Stimulated activated CD4-positive, alpha-beta T cell treated with anti-CD3 and anti-CD28 coated beads, Interleukin-4, amount 100 ng/mL, for 4 hours (primary cell): Measurements from ENCODE around the gene C16orf89.
"Not testable (repeated sequence)": the region's sequence is repeated elsewhere in the genome, so short reads cannot be mapped to it uniquely, and the experiment has no call there.

Experiments used
- DNase-seq, 2 experiments: peaks; one replicate each; pipeline ENCODE4 v3.0.0-alpha.2; 2020

Gene C16orf89

GRCh38 chr16:5084099-5084731 lies 18.5 kb upstream of the C16orf89 start:
- DNase-seq = not testable (repeated sequence)

DNA sequence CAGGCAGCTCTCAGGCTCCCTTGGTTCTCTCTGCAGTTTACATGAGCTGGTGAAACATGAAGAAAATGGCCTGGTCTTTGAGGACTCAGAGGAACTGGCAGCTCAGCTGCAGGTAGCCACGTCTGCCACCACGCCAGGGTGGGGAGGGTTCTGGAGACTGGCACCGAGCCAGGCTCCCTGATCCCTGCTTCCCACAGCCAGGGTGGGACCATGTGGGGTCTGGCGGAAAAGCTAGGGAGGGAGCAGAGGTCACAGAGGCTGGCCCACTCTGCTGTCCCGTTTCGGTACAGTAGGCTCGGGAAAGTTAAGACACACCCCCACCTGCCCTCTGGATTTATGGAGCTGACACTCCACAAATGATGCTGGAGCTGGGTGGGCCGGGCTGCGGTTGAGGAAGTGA lies 17.9 kb upstream of the C16orf89 start:
- DNase-seq = not testable (repeated sequence)

DNA sequence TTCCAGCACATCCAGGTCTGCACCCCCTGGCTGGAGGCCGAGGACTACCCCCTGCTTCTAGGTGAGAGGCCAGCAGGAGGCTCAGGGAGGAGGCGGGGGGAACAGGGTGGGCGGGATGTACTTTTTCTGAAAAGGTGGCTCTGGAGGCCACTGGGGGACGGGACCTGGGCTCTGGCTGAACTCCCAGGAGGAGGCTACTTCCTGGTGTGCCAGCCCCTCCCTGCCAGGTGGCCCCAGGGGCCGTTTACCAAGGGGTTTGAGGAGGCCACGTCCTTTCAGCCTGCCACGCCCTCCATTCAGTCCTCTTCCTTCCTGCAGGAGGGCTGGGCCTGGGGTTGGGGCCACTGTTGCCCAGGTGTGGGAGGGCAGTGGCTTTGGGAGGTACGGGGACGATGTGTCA lies 15.2 kb upstream of the C16orf89 start:
- DNase-seq = not testable (repeated sequence)

- DNase-seq = not testable (repeated sequence)
Observed at GRCh38 chr16:5080461-5080860, 14.7 kb upstream of the C16orf89 start.

GRCh38 chr16:5078626-5079025 lies 12.9 kb upstream of the C16orf89 start:
- no peak for DNase-seq

DNA sequence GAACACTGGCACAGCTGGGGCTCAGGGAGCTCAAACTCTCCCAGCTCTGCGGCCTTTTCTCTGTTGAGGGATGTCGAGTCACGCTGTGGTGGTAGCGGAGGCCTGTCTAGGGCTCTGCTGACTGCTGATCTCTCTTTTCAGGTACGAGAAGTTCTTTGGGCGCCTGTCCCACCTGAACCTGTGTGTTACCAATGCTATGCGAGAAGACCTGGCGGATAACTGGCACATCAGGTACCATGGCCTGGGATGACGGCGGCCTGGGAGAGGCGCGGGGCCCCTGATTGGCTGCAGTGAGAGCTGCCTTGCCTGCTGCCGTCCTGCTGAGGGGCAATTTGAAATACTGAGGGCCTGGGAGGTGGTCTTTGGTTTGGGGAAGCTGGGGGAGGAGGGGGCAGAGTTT lies 11.5 kb upstream of the C16orf89 start:
- no peak for DNase-seq

- DNase-seq = no peak
Observed at GRCh38 chr16:5075637-5076036, 9.9 kb upstream of the C16orf89 start.

- DNase-seq = not testable (repeated sequence)
Observed at GRCh38 chr16:5073771-5074170, 8.0 kb upstream of the C16orf89 start.

- DNase-seq = no peak
Observed at GRCh38 chr16:5073279-5073629, 7.5 kb upstream of the C16orf89 start.

DNA sequence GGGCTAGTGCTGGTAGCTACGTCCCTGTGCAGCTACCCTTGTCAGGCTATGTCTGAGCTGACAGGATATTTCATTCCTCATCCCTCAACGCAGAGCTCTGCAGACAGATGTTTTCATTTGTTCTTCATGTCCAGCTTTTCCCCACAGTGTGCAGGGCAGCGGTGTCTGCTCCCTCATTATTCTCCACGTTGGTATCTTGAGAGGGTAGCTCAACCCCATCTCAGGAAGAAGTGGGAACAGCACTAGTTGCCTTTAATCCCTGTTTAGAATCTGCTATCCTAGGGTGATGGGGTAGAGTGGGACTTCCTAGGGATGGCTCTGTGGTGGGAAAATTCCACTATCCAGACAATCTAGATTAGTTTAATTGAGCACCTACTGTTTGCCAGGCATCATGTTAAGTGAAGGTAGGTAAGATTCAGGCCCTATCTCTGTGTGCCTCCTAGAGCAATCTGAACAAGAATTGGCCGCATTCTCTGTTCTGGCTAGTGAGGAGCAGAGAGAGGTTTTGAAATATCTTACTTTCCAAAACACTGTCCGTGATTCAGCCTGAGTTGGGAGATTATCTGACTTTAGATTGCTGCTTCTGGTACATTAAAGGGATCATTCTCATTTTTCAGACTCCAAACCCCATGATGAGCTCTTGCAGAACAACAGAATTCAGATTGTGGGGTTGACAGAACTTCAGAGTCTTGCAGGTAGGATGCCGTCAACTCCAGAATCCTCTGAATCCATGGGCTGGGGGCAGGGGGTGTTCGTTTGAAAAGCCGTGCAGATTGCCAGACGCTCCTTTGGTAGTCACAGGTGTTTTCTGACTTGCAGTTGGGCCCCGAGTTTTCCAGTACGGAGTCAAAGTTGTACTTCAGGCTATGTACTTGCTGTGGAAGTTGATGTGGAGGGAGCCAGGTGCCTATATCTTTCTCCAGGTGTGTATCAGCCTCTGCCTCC lies 6.8 kb upstream of the C16orf89 start:
- no peak for DNase-seq

DNA sequence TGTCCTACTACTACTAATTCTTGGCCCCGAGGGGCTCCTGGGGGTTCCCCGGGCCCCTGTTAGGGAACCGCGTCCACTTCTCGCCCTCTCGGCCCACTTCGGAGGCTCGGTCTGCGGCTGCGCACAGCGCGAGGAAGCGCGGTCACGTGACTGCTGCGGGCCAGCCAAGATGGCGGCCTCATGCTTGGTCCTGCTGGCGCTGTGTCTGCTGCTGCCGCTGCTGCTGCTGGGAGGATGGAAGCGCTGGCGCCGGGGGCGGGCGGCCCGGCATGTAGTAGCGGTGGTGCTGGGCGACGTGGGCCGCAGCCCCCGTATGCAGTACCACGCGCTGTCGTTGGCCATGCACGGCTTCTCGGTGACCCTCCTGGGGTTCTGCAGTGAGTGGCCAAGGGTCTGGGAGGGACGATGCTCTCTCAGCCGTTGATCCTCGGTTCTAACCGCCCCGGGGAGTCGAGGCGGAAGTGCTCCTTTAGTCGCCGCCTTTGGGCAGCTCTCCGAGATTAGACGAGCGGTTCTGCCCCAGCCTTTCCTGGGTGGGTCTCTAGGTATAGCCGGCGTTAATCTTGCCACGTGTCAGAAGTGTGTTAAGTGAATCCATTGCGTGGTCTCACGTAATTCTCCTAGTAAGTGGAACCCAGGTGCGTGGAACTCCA lies 6.1 kb upstream of the C16orf89 start, which contains the start of gene ALG1:
TSS of gene ALG1 (plus strand) at position 163 of the 653 bp plus-strand sequence. CDS start at position 170, 7 bp downstream.
- DNase-seq = peak; percentile 85 to 86

DNA sequence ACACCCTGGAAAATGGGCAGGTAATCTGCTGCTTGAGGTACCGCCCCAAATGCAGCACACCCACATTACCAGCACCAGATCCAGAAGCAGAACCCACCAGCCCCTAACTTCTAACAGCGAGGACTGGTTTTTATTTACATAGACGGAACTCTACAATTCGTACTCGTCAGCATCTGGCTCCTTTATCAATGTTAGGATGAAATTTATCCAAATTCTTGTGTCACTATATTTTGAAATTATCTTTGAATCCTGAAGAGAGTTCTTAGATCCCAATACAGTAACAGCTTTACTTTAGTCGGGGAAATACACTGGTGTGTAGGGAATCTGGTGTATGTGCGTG lies 5.6 kb upstream of the C16orf89 start:
- no peak for DNase-seq

DNA sequence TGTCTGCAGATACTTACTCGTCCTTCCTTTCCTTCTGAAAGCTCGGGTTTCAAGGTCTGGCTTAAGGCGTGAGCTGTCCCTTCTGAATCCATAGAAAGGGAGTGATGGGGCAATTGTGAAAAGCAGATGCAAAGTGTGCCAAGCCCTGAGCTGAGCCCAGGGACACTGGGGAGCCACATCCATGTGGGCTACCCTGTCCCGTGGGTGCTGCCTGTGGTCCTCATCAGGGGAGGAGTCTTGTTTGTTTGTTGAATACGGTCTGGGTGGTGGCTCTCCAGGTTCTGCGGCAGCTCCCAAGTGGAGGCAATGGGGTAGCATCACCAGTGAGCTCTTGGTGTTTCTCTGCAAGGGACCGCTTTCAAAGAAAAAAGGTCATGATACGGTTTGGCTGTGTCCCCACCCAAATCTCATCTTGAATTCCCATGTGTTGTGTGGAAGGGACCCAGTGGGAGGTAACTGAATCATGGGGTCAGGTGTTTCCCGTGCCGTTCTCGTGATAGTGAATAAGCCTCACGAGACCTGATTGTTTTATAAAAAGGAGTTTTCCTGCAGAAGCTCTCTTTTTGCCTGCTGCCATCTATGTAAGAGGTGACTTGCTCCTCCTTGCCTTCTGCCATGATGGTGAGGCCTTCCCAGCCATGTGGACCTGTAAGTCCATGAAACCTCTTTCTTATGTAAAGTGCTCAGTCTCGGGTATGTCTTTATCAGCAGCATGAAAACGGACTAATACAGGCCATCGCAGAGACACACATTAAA lies 4.9 kb upstream of the C16orf89 start:
- DNase-seq = no peak

DNA sequence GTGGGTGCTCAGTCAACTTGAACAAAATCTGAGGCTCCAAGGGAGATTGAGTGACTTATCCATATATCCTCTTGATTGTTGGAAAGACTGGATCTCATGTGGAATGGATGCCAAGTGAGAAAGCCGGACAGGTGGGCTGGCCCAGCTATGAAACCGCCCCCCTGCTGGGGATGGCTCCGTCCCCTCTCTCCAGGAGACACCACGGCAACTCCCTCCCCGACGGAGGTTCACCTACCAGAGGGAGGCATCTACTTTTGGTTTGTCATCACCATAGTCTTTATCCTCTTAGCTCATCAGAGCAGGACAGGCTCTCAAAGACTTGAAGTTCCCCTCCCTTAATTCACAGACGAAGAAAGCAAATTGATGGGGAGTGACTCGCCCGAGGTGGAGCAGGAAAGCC lies 4.1 kb upstream of the C16orf89 start:
- no peak for DNase-seq

- DNase-seq = no peak
Observed at GRCh38 chr16:5069048-5069447, 3.3 kb upstream of the C16orf89 start.

DNA sequence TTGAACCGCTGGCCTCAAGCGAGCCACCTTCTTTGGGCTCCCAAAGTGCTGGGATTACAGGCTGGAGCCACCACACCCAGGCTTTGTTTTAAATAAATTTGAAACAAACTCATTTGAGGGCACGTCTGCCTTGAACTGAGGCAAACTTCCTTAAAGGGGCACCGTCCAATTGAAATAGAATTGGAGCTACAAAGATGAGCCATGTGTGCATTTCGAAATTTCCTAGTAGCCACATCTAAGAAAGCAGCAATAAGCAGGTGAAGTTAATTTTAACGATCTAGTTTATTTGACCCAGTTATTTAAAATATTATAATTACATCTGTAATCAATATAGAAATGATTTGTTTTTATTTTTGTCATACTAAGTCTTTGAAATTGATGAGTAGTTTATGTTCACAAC lies 755 bp upstream of the C16orf89 start:
- DNase-seq = no peak

DNA sequence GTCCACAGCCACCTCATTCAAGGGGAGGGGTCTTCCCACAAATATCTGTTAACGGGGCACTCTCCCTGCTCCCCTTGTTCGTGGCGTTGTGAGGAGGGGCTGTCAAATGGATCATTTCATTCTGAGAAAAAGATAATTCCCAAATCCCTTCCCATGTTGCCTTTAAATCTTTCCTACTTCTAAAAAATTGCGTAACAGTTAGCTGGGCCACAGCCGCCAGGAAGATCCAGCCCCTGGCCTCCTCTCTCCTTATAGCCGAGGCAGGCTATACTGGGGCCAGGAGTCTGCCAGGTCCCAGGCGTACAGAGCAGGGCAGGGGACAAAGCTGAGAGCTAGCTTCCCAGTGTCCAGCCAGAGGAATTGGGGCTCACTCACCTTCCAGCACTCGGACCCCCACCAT lies 430 bp downstream of the C16orf89 start:
- DNase-seq = no peak

- no peak for DNase-seq
Observed at GRCh38 chr16:5064915-5065314, 841 bp downstream of the C16orf89 start.

GRCh38 chr16:5062790-5063765 lies 2.7 kb downstream of the C16orf89 start:
- no peak for DNase-seq

DNA sequence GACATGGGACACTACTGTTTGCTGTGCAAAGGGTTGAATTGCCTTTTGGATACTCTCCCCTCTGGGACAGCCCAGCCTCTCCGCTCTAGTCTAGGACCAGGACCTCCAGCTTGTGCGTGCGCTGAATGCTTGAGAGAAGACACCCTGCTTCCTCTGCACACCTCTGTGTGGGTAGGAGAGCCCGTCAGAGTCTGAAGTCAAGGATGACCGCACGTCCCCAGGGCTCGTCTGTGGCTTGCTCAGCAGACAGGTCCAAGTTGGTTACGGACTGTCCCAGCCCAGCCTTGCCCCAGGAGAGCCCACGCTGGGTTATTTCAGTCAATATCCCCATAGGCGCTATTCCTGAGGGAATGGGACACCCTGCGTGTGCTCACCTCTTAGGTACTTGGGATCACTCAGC lies 3.7 kb downstream of the C16orf89 start:
- no peak for DNase-seq

DNA sequence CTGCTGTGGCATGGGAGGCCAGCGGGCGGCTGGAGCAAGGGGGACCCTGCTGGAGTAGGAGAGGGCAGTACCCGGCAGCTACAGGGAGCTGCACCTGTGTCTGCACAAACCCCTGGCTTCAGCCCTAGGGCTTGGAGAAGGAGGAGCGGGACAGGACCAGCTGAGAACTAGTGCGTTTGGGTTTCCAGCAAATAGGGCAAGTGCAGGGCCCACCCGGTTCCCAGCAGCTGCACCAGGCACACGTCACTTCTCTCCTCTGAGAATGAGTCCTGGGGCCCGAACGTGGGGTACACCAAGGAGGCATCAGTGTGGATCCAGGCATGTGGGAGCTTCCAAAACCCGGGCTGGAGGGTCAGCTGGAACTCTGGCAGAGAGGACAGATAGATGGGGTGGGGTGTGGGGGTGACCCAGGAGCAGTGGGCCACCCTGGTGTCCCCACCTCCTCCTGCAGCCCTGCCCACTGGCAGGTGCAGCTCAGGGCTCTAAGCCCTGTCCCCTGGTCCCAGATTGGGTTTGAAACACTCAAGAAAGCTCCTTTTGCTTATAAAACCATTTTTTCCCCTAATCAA lies 5.6 kb downstream of the C16orf89 start:
- no peak for DNase-seq
